RWPE1 (cell line): ENCODE results near the gene ZCCHC2.

Experiments used
- CTCF ChIA-PET: fragments of 350-600 bp; sonication (Branson Sonifier 250); formaldehyde crosslinking; extraction: SDS; loops from one replicate; lab custom pipeline; 2021; lab: Yijun Ruan, JAX
- POLR2A ChIA-PET: fragments of 400-600 bp; formaldehyde crosslinking; extraction: SDS; loops from one replicate; lab custom pipeline; 2020; ENCODE audit warnings: antibody characterized with exemption; ENCODE audit not compliant: low non-redundant PET; lab: Yijun Ruan, JAX
- DNase-seq: peaks from one replicate; pipeline ENCODE4 v3.0.0; 2012; ENCODE audit warnings: low spot score
- H3K27ac ChIP-seq: fragments of 450-650 bp; 2 replicates; pipeline ENCODE4 v1.5.1; 2017
- CTCF ChIP-seq: fragments of 450-650 bp; conservative IDR thresholded peaks from 2 replicates; pipeline ENCODE4 v1.5.1; 2017; ENCODE audit warnings: low read depth, mild to moderate bottlenecking

The ZCCHC2 gene

GRCh38 chr18:62576845-62577512 lies 54.2 kb downstream of the ZCCHC2 start:
- ChIA-PET CTCF (no interaction called here), POLR2A (no interaction called here)
- DNase-seq: no peak
- H3K27ac ChIP-seq: no peak overlapping the region
- TF ChIP-seq CTCF: no peak

- POLR2A ChIA-PET: no interaction called here
- TF ChIP-seq CTCF: no peak
- CTCF ChIA-PET: no interaction called here
- no peak overlapping the region for H3K27ac ChIP-seq
- DNase-seq: no peak
These were observed 54.9 kb downstream of the ZCCHC2 start for GRCh38 chr18:62577765-62578164.

- ChIA-PET POLR2A (no interaction called here), CTCF (no interaction called here)
- H3K27ac ChIP-seq: no peak overlapping the region
- no peak for TF ChIP-seq CTCF
- no peak for DNase-seq
These were observed 56.2 kb downstream of the ZCCHC2 start for GRCh38 chr18:62578980-62579511.

- ChIA-PET POLR2A (no interaction called here), CTCF (interaction anchor here (1.0 to 1.6 kb wide), 3 partner anchors 14 to 399 kb away, joined by 4 to 7 read pairs (median 4); no protein-coding TSS in a partner anchor)
- no peak for TF ChIP-seq CTCF
- no peak for DNase-seq
- no peak overlapping the region for H3K27ac ChIP-seq
These were observed 60.6 kb downstream of the ZCCHC2 start for GRCh38 chr18:62583376-62583775.

GRCh38 chr18:62584241-62585120 lies 61.7 kb downstream of the ZCCHC2 start:
- ChIA-PET POLR2A (no interaction called here), CTCF (interaction anchor here (0.6 to 1.6 kb wide), 7 partner anchors 12 to 397 kb away, joined by 3 to 7 read pairs (median 4); no protein-coding TSS in a partner anchor)
- H3K27ac ChIP-seq: 0 out of 2 replicates have a peak overlapping the region, but pooled peaks have one; percentile 16
- DNase-seq: peak; percentile 88
- peak; percentile 96 for TF ChIP-seq CTCF
